Measurements from ENCODE around the gene RUNX3. TPM values are rescaled to one million over a fixed set of nuclear protein-coding genes. Genes with fewer than 3 reads are reported as not detected.

RUNX3 gene
- total and polyA plus RNA-seq, 7 donors: 0.36 to 18.0 (median 1.2) TPM; not detected in 1

- no peaks in the 10 kb centered on the region for H3K36me3 ChIP-seq
- DNase-seq: no peak
- peaks cover 0 to 24% (median 0%) of the 10 kb centered on the region in 3 donors for H3K27me3 ChIP-seq
- no peak overlapping the region for H3K27ac ChIP-seq
- H3K4me1 ChIP-seq: no peaks in the 10 kb centered on the region
- H3K9me3 ChIP-seq: no peaks in the 10 kb centered on the region
- intact Hi-C loops (cut with DNase I): no loop called here
- TF ChIP-seq POLR2AphosphoS5 (IDR thresholded peaks at IDR 0.05): no peak
- TF ChIP-seq EP300 (IDR thresholded peaks at IDR 0.05): no peak
- TF ChIP-seq POLR2A (IDR thresholded peaks at IDR 0.05): no peak
- TF ChIP-seq CTCF (IDR thresholded peaks at IDR 0.05): no peak
- no peak overlapping the region for H3K4me3 ChIP-seq
- 94 to 95% methylated on average over 22 of the region's 22 CpGs for WGBS, 2 donors
Observed at GRCh38 chr1:24902471-24902891, 27.6 kb downstream of the RUNX3 start.

GRCh38 chr1:24901791-24902470, 28.1 kb downstream of the RUNX3 start:
- Histone ChIP-seq H3K9me3 (no peaks in the 10 kb centered on the region), H3K4me3 (no peak overlapping the region)

GRCh38 chr1:24900985-24901781, 28.9 kb downstream of the RUNX3 start:
- no peaks in the 10 kb centered on the region for H3K36me3 ChIP-seq
- H3K4me1 ChIP-seq: no peaks in the 10 kb centered on the region
- no peak for DNase-seq
- TF ChIP-seq EP300 (IDR thresholded peaks at IDR 0.05) (no peak), POLR2A (IDR thresholded peaks at IDR 0.05) (no peak), CTCF (IDR thresholded peaks at IDR 0.05) (no peak), POLR2AphosphoS5 (IDR thresholded peaks at IDR 0.05) (no peak)
- intact Hi-C loops (cut with DNase I): no loop called here
- 79 to 86% methylated on average over 12 of the region's 12 CpGs for WGBS, 2 donors
- H3K9me3 ChIP-seq: no peaks in the 10 kb centered on the region
- H3K27me3 ChIP-seq: peaks cover 0 to 28% (median 0%) of the 10 kb centered on the region in 3 donors
- no peak overlapping the region for H3K27ac ChIP-seq
- no peak overlapping the region for H3K4me3 ChIP-seq

More at GRCh38 chr1:24901791-24902470, 28.1 kb downstream of the RUNX3 start:
- H3K4me1 ChIP-seq: no peaks in the 10 kb centered on the region
- peaks cover 0 to 28% (median 0%) of the 10 kb centered on the region in 3 donors for H3K27me3 ChIP-seq
- H3K36me3 ChIP-seq: no peaks in the 10 kb centered on the region
- no peak overlapping the region for H3K27ac ChIP-seq
- intact Hi-C loops (cut with DNase I): no loop called here
- TF ChIP-seq POLR2AphosphoS5 (IDR thresholded peaks at IDR 0.05) (no peak), POLR2A (IDR thresholded peaks at IDR 0.05) (no peak), CTCF (IDR thresholded peaks at IDR 0.05) (no peak), EP300 (IDR thresholded peaks at IDR 0.05) (no peak)
- no peak for DNase-seq
- WGBS, 2 donors: 95% methylated on average over 38 of the region's 38 CpGs

- no peak for DNase-seq
- Histone ChIP-seq H3K4me1 (no peaks in the 10 kb centered on the region), H3K4me3 (no peak overlapping the region), H3K9me3 (no peaks in the 10 kb centered on the region), H3K27me3 (peaks cover 0 to 28% (median 0%) of the 10 kb centered on the region in 3 donors), H3K27ac (no peak overlapping the region), H3K36me3 (no peaks in the 10 kb centered on the region)
- 82 to 87% methylated on average over 9 of the region's 9 CpGs for WGBS, 2 donors
- TF ChIP-seq CTCF (IDR thresholded peaks at IDR 0.05): no peak
- no peak for TF ChIP-seq POLR2AphosphoS5 (IDR thresholded peaks at IDR 0.05)
- no peak for TF ChIP-seq EP300 (IDR thresholded peaks at IDR 0.05)
- TF ChIP-seq POLR2A (IDR thresholded peaks at IDR 0.05): no peak
- intact Hi-C loops (cut with DNase I): no loop called here
Observed at GRCh38 chr1:24900486-24900849, 29.6 kb downstream of the RUNX3 start.

Data from sigmoid colon (tissue), 7 donors.